Activated T-cell treated with anti-CD3 and anti-CD28 coated beads for 4 hours (primary cell): ENCODE results near the gene COPS7A.

Experiments used
- DNase-seq: peaks from one replicate; pipeline ENCODE4 v3.0.0-alpha.2; 2020

The COPS7A gene

GRCh38 chr12:6770600-6770999, 46.8 kb downstream of the COPS7A start:
- no peak for DNase-seq

- DNase-seq: no peak
These were observed 47.2 kb downstream of the COPS7A start for GRCh38 chr12:6771091-6771495.

- DNase-seq: no peak
These were observed 47.9 kb downstream of the COPS7A start for GRCh38 chr12:6771509-6772330.

GRCh38 chr12:6772331-6772695, 48.5 kb downstream of the COPS7A start, which contains the start of gene LAG3:
Gene LAG3 (plus strand): TSS chr12:6772520. CDS start chr12:6772853, 333 bp downstream.
- peak; percentile 56 for DNase-seq

- no peak for DNase-seq
These were observed 49.1 kb downstream of the COPS7A start for GRCh38 chr12:6772726-6773589.

GRCh38 chr12:6773590-6774351, 49.9 kb downstream of the COPS7A start:
- DNase-seq: peak; percentile 71

- no peak for DNase-seq
These were observed 50.7 kb downstream of the COPS7A start for GRCh38 chr12:6774499-6775062.

- no peak for DNase-seq
These were observed 51.6 kb downstream of the COPS7A start for GRCh38 chr12:6775185-6776174.

- no peak for DNase-seq
These were observed 53.5 kb downstream of the COPS7A start for GRCh38 chr12:6777386-6777785.

GRCh38 chr12:6778217-6778573, 54.3 kb downstream of the COPS7A start:
- no peak for DNase-seq

- peak; percentile 87 for DNase-seq
These were observed 55.0 kb downstream of the COPS7A start for GRCh38 chr12:6778574-6779550.

GRCh38 chr12:6779708-6780432, 56.0 kb downstream of the COPS7A start:
- no peak for DNase-seq

GRCh38 chr12:6780573-6780972, 56.7 kb downstream of the COPS7A start:
- no peak for DNase-seq
